Measurements from ENCODE around the gene NQO1. TPM values are rescaled to one million over a fixed set of nuclear protein-coding genes. Genes with fewer than 3 reads are reported as not detected.

Gene NQO1
- total RNA-seq, 4 donors from 2014 or later: 42.4 to 311 (median 144) TPM

DNA sequence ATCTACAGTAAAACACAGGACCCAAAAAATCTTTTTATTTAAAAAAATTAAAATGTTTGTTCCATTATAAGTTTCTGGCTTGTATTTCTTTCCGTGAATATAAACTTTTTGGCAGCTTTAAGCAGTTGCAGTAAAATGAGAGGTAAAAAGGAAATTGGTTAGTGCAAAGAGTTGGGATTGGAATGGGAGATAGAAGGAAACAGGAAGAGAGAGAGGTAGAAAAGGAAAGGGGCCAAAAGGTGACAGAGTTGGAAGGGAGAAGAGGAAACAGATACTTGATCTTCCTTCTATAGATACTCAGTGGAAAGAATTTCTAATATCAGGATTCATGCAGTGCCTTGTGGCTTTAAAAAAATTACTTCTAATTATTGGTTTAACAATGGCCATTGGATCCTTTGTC, 63.5 kb downstream of the NQO1 start:
- TF ChIP-seq, protein P1, sequence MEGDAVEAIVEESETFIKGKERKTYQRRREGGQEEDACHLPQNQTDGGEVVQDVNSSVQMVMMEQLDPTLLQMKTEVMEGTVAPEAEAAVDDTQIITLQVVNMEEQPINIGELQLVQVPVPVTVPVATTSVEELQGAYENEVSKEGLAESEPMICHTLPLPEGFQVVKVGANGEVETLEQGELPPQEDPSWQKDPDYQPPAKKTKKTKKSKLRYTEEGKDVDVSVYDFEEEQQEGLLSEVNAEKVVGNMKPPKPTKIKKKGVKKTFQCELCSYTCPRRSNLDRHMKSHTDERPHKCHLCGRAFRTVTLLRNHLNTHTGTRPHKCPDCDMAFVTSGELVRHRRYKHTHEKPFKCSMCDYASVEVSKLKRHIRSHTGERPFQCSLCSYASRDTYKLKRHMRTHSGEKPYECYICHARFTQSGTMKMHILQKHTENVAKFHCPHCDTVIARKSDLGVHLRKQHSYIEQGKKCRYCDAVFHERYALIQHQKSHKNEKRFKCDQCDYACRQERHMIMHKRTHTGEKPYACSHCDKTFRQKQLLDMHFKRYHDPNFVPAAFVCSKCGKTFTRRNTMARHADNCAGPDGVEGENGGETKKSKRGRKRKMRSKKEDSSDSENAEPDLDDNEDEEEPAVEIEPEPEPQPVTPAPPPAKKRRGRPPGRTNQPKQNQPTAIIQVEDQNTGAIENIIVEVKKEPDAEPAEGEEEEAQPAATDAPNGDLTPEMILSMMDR (IDR thresholded peaks at IDR 0.05): no peak
- no peak for TF ChIP-seq POLR2A (IDR thresholded peaks at IDR 0.05)
- Histone ChIP-seq H3K36me3 (peaks cover 0 to 42% (median 0%) of the 10 kb centered on the region in 3 donors), H3K9me3 (no peaks in the 10 kb centered on the region), H3K27ac (no peak overlapping the region), H3K4me3 (no peak overlapping the region), H3K27me3 (no peaks in the 10 kb centered on the region), H3K4me1 (no peaks in the 10 kb centered on the region)
- no peak for DNase-seq

DNA sequence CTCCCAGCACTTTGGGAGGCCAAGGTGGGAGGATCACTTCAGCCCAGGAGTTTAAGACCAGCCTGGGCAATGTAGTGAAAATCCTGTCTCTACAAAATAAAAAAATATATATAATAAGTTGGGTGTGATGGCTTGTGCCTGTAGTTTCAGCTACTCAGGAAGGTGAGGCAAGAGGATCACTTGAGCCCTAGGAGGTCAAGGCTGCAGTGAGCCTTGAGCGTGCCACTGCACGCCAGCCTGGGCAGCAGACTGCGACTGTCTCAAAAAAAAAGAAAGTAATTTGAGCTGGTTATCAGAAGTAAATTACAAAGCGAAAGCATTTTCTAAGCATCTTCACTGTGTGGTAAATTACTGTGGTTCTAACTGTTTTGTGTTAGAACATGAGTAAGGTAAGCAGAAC, 66.2 kb downstream of the NQO1 start:
- TF ChIP-seq, protein P1 (IDR thresholded peaks at IDR 0.05): no peak
- TF ChIP-seq POLR2A (IDR thresholded peaks at IDR 0.05): no peak
- H3K27me3 ChIP-seq: no peaks in the 10 kb centered on the region
- H3K9me3 ChIP-seq: no peaks in the 10 kb centered on the region
- peaks cover 0 to 68% (median 0%) of the 10 kb centered on the region in 3 donors for H3K36me3 ChIP-seq
- no peak for DNase-seq
- no peak overlapping the region for H3K27ac ChIP-seq
- no peak overlapping the region for H3K4me3 ChIP-seq
- no peaks in the 10 kb centered on the region for H3K4me1 ChIP-seq

Other genes starting within 250 kb of the NQO1 start
- gene NFAT5, start 160.6 kb downstream of the NQO1 start, total RNA-seq: 10 to 100 TPM; 40.5 to 93.3 (median 66.8) TPM
- gene NOB1, start 28.4 kb upstream of the NQO1 start, total RNA-seq: 10 to 100 TPM; 13.5 to 37.1 (median 27.7) TPM
- gene WWP2, start 35.8 kb upstream of the NQO1 start, total RNA-seq: 100 to 1,000 TPM in 3 of 4 donors, 10 to 100 TPM in 1; 93.5 to 199 (median 111) TPM
- 1 to 10 TPM in 3 of 4 donors, under 1 TPM in 1; 0.83 to 9.9 (median 4.9) TPM for gene CLEC18A, start 224.8 kb upstream of the NQO1 start, total RNA-seq